ENCODE results near the gene TGFBR3L. TPM values are rescaled to one million over a fixed set of nuclear protein-coding genes. Genes with fewer than 3 reads are reported as not detected.

TGFBR3L gene
- total and polyA plus RNA-seq, 10 of the 15 experiments (the other 5 are each of a cell fraction or from before 2014, with no cell fraction given), result 0.20 to 0.23 TPM; not detected in 8

- TF ChIP-seq MAX (IDR thresholded peaks at IDR 0.05; ENCODE audit: low read depth, low read length), result peak; percentile 15; the same call in 1 of the 2 replicates
- no peak for TF ChIP-seq ZNF207 (IDR thresholded peaks at IDR 0.05; ENCODE audit: borderline replicate concordance)
- TF ChIP-seq NFIC (IDR thresholded peaks at IDR 0.05; ENCODE audit: low read depth, low read length), result no peak
- no peak; the same call in 1 of the 2 replicates for TF ChIP-seq GATAD2B (conservative IDR thresholded peaks at IDR 0.05; ENCODE audit: low read depth)
- TF ChIP-seq ATF7 (IDR thresholded peaks at IDR 0.05; ENCODE audit: low read depth), result 0 out of 2 replicates have a peak, but pooled peaks have one; percentile 6
- TF ChIP-seq IKZF1 (conservative IDR thresholded peaks at IDR 0.05), result peak; percentile 61; the same call in 1 of the 2 replicates
- TF ChIP-seq ZNF384 (IDR thresholded peaks at IDR 0.05; ENCODE audit: borderline replicate concordance, low read depth, low read length), result no peak
- no peak for TF ChIP-seq EP300 (IDR thresholded peaks at IDR 0.05; ENCODE audit: borderline replicate concordance in 1 of 2, control insufficient read depth in 1 of 2, low read depth in 2 of 2, low read length in 2 of 2)
- TF ChIP-seq E4F1 (IDR thresholded peaks at IDR 0.05; ENCODE audit: borderline replicate concordance, partially characterized antibody), result no peak
- TF ChIP-seq E2F4 (IDR thresholded peaks at IDR 0.05; ENCODE audit: low read depth, low read length), result no peak
- TF ChIP-seq E2F8 (IDR thresholded peaks at IDR 0.05; ENCODE audit: low read depth, partially characterized antibody), result no peak
- no peak for TF ChIP-seq PML (IDR thresholded peaks at IDR 0.05; ENCODE audit: low read length)
- peak; percentile 79; the same call in 1 of the 2 replicates for TF ChIP-seq LARP7 (IDR thresholded peaks at IDR 0.05)
- no peak for TF ChIP-seq ZNF622 (IDR thresholded peaks at IDR 0.05)
- no peak for TF ChIP-seq ZBTB4 (CRISPR knock-in tag; IDR thresholded peaks at IDR 0.05)
- no peak for TF ChIP-seq RCOR1 (conservative IDR thresholded peaks at IDR 0.05; ENCODE audit: low read depth, low read length)
- TF ChIP-seq SUZ12 (IDR thresholded peaks at IDR 0.05; ENCODE audit: unreplicated experiment), result no peak
- TF ChIP-seq HDAC2 (IDR thresholded peaks at IDR 0.05), result no peak
- no peak for TF ChIP-seq SMAD1 (IDR thresholded peaks at IDR 0.05; ENCODE audit: low read depth, partially characterized antibody)
These were observed 5.2 kb downstream of the TGFBR3L start, which contains the start of gene SNAPC2 (continued) for GRCh38 chr19:7919610-7920518.

All from GM12878 (cell line).